Measurements from ENCODE around the gene STK35.
"Not testable (repeated sequence)": the region's sequence is repeated elsewhere in the genome, so short reads cannot be mapped to it uniquely, and the experiment has no call there.

STK35 gene

DNA sequence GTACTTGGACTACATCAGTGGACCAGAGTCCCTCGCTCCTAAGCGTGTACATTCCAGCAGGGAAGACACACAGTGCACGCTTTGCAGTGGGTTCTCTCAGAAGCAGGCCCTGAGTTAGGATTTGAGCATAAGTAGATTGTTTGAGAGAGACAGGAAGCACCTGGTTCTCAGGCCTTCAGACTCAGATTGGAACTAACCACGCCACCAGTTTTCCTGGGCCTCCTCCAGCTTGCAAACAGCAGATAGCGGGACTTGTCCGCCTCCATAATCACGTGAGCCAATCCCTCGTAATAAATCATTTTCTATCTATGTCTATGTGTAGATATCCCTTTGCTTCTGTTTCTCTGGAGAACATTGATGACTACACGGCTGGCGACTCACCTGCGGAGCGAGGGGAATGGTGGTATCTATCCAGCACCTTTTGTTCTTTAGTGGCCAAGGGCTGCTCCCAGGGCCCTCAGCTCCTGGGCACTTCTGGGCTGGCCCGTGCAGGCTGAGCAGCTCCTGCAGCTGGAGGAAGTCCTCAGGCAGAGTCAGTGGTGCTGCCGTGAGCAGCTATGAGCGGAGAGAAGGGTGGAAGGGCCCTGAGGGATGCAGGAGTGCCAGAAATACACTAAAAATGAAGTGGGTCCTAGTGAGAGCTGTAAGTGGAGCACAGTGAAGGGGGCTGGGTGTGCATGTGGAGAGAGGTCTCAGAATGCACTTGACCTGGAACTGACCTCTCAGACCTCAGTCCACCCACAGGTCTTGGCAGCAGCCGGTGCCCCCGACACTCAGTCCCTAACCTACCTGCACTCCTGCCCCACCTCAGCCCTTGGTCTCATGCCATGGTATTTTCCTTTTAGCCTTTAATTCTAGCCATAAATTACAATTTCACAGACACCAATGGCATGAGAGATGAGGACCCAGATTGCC lies 76.9 kb downstream of the STK35 start:
- Histone ChIP-seq H3K27ac (ENCODE audit: low read depth, low read length) (no peak overlapping the region), H3K27me3 (ENCODE audit: control insufficient read depth in 1 of 2, insufficient read depth in 2 of 2, low read length in 2 of 2) (peaks cover 0 to 3% of the 10 kb centered on the region in 2 donors), H3K36me3 (ENCODE audit: control insufficient read depth in 1 of 2, insufficient read depth in 2 of 2, low read length in 2 of 2) (no peaks in the 10 kb centered on the region), H3K9ac (ENCODE audit: low read depth in 1 of 2, low read length in 2 of 2) (no peak overlapping the region), H3K4me3 (ENCODE audit: low read depth in 1 of 2, low read length in 2 of 2) (no peak overlapping the region), H3K4me1 (ENCODE audit: control insufficient read depth in 1 of 2, insufficient read depth in 2 of 2, low read length in 2 of 2) (peaks cover 0 to 4% of the 10 kb centered on the region in 2 donors), H3K9me3 (ENCODE audit: control insufficient read depth in 1 of 2, low read length in 2 of 2) (no peaks in the 10 kb centered on the region)

DNA sequence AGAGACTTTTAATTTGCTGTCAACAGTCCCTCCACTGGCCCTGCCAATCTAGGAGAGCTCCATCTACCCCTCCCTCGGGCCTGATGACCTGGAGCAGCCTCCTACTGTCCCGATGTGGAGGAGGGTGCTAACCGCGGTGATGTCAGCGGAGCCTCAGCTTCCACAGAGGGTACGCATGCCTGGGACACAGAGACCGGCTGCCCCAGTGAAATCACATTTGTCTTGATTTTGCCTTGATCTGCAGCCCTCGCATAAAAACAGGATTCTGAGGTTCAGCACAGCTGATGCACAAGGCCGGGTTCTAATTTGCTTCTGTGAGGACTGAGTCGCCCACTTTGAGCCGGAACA lies 77.6 kb downstream of the STK35 start:
- Histone ChIP-seq H3K27ac (ENCODE audit: low read depth, low read length) (no peak overlapping the region), H3K4me1 (ENCODE audit: control insufficient read depth in 1 of 2, insufficient read depth in 2 of 2, low read length in 2 of 2) (peaks cover 0 to 4% of the 10 kb centered on the region in 2 donors), H3K36me3 (ENCODE audit: control insufficient read depth in 1 of 2, insufficient read depth in 2 of 2, low read length in 2 of 2) (no peaks in the 10 kb centered on the region), H3K4me3 (ENCODE audit: low read depth in 1 of 2, low read length in 2 of 2) (no peak overlapping the region), H3K9ac (ENCODE audit: low read depth in 1 of 2, low read length in 2 of 2) (no peak overlapping the region), H3K9me3 (ENCODE audit: control insufficient read depth in 1 of 2, low read length in 2 of 2) (no peaks in the 10 kb centered on the region), H3K27me3 (ENCODE audit: control insufficient read depth in 1 of 2, insufficient read depth in 2 of 2, low read length in 2 of 2) (peaks cover 0 to 3% of the 10 kb centered on the region in 2 donors)

DNA sequence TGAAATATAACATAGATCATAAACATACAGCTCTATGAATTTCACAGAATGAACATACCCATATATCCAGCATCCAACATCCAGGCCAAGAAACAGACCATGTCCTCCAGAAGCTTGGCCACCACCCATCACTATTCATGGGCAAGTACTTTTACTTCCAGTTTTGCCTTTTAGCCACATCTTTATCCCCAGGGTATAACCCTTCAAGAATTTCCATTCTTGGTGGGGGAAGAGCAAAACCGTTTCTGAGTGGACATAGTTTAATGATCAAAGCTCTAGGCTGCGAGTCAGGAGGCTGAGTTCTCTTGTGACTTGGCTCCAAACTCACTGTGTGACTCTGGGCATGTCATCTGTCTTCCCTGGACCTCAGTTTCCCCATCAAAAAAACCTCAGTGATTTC lies 78.3 kb downstream of the STK35 start:
- peaks cover 0 to 4% of the 10 kb centered on the region in 2 donors for H3K4me1 ChIP-seq (ENCODE audit: control insufficient read depth in 1 of 2, insufficient read depth in 2 of 2, low read length in 2 of 2)
- H3K9ac ChIP-seq (ENCODE audit: low read depth in 1 of 2, low read length in 2 of 2) = no peak overlapping the region
- H3K9me3 ChIP-seq (ENCODE audit: control insufficient read depth in 1 of 2, low read length in 2 of 2) = no peaks in the 10 kb centered on the region
- H3K27ac ChIP-seq (ENCODE audit: low read depth, low read length) = no peak overlapping the region
- peaks cover 0 to 3% of the 10 kb centered on the region in 2 donors for H3K27me3 ChIP-seq (ENCODE audit: control insufficient read depth in 1 of 2, insufficient read depth in 2 of 2, low read length in 2 of 2)
- no peak overlapping the region for H3K4me3 ChIP-seq (ENCODE audit: low read depth in 1 of 2, low read length in 2 of 2)
- H3K36me3 ChIP-seq (ENCODE audit: control insufficient read depth in 1 of 2, insufficient read depth in 2 of 2, low read length in 2 of 2) = no peaks in the 10 kb centered on the region

DNA sequence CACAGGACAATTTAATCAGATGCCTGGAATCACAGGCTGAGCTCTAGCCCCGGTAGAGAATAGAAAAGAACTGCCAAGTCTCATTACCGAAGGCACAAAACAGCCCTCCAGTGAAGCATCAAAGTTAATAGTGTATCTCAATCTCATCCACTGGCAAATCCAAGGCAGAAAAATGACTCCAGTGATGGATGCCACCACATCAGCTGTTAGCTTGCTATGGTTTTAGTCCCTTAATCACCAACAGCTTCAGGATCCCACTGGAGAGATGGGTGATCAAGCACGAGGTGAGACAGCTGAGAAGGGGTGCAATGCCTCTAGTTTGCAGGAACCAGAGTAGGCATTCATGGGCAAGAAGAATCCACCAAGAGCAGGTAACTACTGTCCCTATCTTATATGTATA lies 81.8 kb downstream of the STK35 start:
- Histone ChIP-seq H3K4me1 (ENCODE audit: control insufficient read depth in 1 of 2, insufficient read depth in 2 of 2, low read length in 2 of 2) (no peaks in the 10 kb centered on the region), H3K4me3 (ENCODE audit: low read depth in 1 of 2, low read length in 2 of 2) (no peak overlapping the region), H3K9me3 (ENCODE audit: control insufficient read depth in 1 of 2, low read length in 2 of 2) (peaks cover 0 to 5% of the 10 kb centered on the region in 2 donors), H3K36me3 (ENCODE audit: control insufficient read depth in 1 of 2, insufficient read depth in 2 of 2, low read length in 2 of 2) (no peaks in the 10 kb centered on the region), H3K27me3 (ENCODE audit: control insufficient read depth in 1 of 2, insufficient read depth in 2 of 2, low read length in 2 of 2) (peaks cover 0 to 3% of the 10 kb centered on the region in 2 donors), H3K9ac (ENCODE audit: low read depth in 1 of 2, low read length in 2 of 2) (no peak overlapping the region), H3K27ac (ENCODE audit: low read depth, low read length) (no peak overlapping the region)

- not testable (repeated sequence) for H3K9ac ChIP-seq (ENCODE audit: low read depth in 1 of 2, low read length in 2 of 2); H3K27me3 ChIP-seq (ENCODE audit: control insufficient read depth in 1 of 2, insufficient read depth in 2 of 2, low read length in 2 of 2); H3K36me3 ChIP-seq (ENCODE audit: control insufficient read depth in 1 of 2, insufficient read depth in 2 of 2, low read length in 2 of 2); H3K27ac ChIP-seq (ENCODE audit: low read depth, low read length); H3K9me3 ChIP-seq (ENCODE audit: control insufficient read depth in 1 of 2, low read length in 2 of 2); H3K4me1 ChIP-seq (ENCODE audit: control insufficient read depth in 1 of 2, insufficient read depth in 2 of 2, low read length in 2 of 2); H3K4me3 ChIP-seq (ENCODE audit: low read depth in 1 of 2, low read length in 2 of 2)
Observed at GRCh38 chr20:2184933-2185332, 83.3 kb downstream of the STK35 start.

- Histone ChIP-seq H3K27me3 (ENCODE audit: control insufficient read depth in 1 of 2, insufficient read depth in 2 of 2, low read length in 2 of 2) (no peaks in the 10 kb centered on the region), H3K9ac (ENCODE audit: low read depth in 1 of 2, low read length in 2 of 2) (no peak overlapping the region), H3K4me1 (ENCODE audit: control insufficient read depth in 1 of 2, insufficient read depth in 2 of 2, low read length in 2 of 2) (no peaks in the 10 kb centered on the region), H3K36me3 (ENCODE audit: control insufficient read depth in 1 of 2, insufficient read depth in 2 of 2, low read length in 2 of 2) (no peaks in the 10 kb centered on the region), H3K27ac (ENCODE audit: low read depth, low read length) (no peak overlapping the region), H3K4me3 (ENCODE audit: low read depth in 1 of 2, low read length in 2 of 2) (no peak overlapping the region), H3K9me3 (ENCODE audit: control insufficient read depth in 1 of 2, low read length in 2 of 2) (no peaks in the 10 kb centered on the region)
Observed at GRCh38 chr20:2195614-2196013, 94.0 kb downstream of the STK35 start.

DNA sequence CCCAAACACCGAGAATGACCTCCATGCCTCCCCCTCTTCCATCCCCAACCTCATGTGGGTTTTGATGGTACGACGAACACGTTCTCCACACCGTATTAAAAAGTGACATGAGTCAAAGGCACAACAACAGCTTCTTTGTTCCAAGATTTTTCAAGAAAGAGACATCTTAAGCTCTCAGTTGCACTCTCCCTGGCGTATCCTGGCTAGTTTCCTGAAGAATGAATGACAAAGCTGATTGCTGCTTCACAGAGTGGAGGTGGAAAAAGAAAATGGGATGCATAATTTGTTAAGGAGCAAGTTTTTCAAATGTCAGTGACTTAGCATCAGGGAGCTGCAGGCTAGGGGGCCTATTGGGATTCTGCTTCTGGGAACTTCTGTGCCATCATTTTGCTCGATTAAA lies 95.5 kb downstream of the STK35 start:
- H3K27ac ChIP-seq (ENCODE audit: low read depth, low read length) = no peak overlapping the region

More for the DNA sequence above, 95.5 kb downstream of the STK35 start:
- H3K4me3 ChIP-seq (ENCODE audit: low read depth in 1 of 2, low read length in 2 of 2) = no peak overlapping the region
- H3K9me3 ChIP-seq (ENCODE audit: control insufficient read depth in 1 of 2, low read length in 2 of 2) = no peaks in the 10 kb centered on the region
- H3K9ac ChIP-seq (ENCODE audit: low read depth in 1 of 2, low read length in 2 of 2) = no peak overlapping the region
- H3K4me1 ChIP-seq (ENCODE audit: control insufficient read depth in 1 of 2, insufficient read depth in 2 of 2, low read length in 2 of 2) = no peaks in the 10 kb centered on the region
- H3K36me3 ChIP-seq (ENCODE audit: control insufficient read depth in 1 of 2, insufficient read depth in 2 of 2, low read length in 2 of 2) = no peaks in the 10 kb centered on the region
- no peaks in the 10 kb centered on the region for H3K27me3 ChIP-seq (ENCODE audit: control insufficient read depth in 1 of 2, insufficient read depth in 2 of 2, low read length in 2 of 2)
